DMS114 treated with DMSO at 0.1 percent for 48 hours (cell line): ENCODE measurements around the gene ARHGAP15.

Experiments
- DNase-seq: peaks from one replicate; lab custom pipeline; 2025; ENCODE audit not compliant: unreplicated experiment; lab: John Stamatoyannopoulos, UW

Gene ARHGAP15

GRCh38 chr2:143392358-143392757 lies 263.1 kb downstream of the ARHGAP15 start:
- DNase-seq, result no peak

- no peak for DNase-seq
These were observed 264.8 kb downstream of the ARHGAP15 start for GRCh38 chr2:143394062-143394461.

- no peak for DNase-seq
These were observed 268.8 kb downstream of the ARHGAP15 start for GRCh38 chr2:143397884-143398614.

GRCh38 chr2:143398781-143399180 lies 269.6 kb downstream of the ARHGAP15 start:
- no peak for DNase-seq

- no peak for DNase-seq
These were observed 270.4 kb downstream of the ARHGAP15 start for GRCh38 chr2:143399631-143400069.

GRCh38 chr2:143401861-143402260 lies 272.6 kb downstream of the ARHGAP15 start:
- no peak for DNase-seq

- DNase-seq, result no peak
These were observed 273.2 kb downstream of the ARHGAP15 start for GRCh38 chr2:143402451-143402850.

GRCh38 chr2:143410082-143410897 lies 281.1 kb downstream of the ARHGAP15 start:
- no peak for DNase-seq

GRCh38 chr2:143415571-143415970 lies 286.4 kb downstream of the ARHGAP15 start:
- no peak for DNase-seq

- DNase-seq, result no peak
These were observed 288.2 kb downstream of the ARHGAP15 start for GRCh38 chr2:143417428-143417827.

GRCh38 chr2:143420313-143420712 lies 291.1 kb downstream of the ARHGAP15 start:
- DNase-seq, result no peak

- no peak for DNase-seq
These were observed 293.5 kb downstream of the ARHGAP15 start for GRCh38 chr2:143422681-143423080.

- DNase-seq, result no peak
These were observed 296.7 kb downstream of the ARHGAP15 start for GRCh38 chr2:143425896-143426295.

- DNase-seq, result no peak
These were observed 297.1 kb downstream of the ARHGAP15 start for GRCh38 chr2:143426296-143426695.

GRCh38 chr2:143428700-143429099 lies 299.5 kb downstream of the ARHGAP15 start:
- DNase-seq, result no peak

- no peak for DNase-seq
These were observed 300.9 kb downstream of the ARHGAP15 start for GRCh38 chr2:143429932-143430679.

- no peak for DNase-seq
These were observed 302.1 kb downstream of the ARHGAP15 start for GRCh38 chr2:143431316-143431715.

- DNase-seq, result no peak
These were observed 304.0 kb downstream of the ARHGAP15 start for GRCh38 chr2:143433251-143433650.

GRCh38 chr2:143433840-143434239 lies 304.6 kb downstream of the ARHGAP15 start:
- DNase-seq, result no peak

- DNase-seq, result no peak
These were observed 305.2 kb downstream of the ARHGAP15 start for GRCh38 chr2:143434445-143434844.

- no peak for DNase-seq
These were observed 305.9 kb downstream of the ARHGAP15 start for GRCh38 chr2:143435131-143435530.

GRCh38 chr2:143436951-143437350 lies 307.7 kb downstream of the ARHGAP15 start:
- no peak for DNase-seq
